Neural progenitor cell (in vitro differentiated cells): ENCODE data around the gene CRACR2B. TPM values are rescaled to one million over a fixed set of nuclear protein-coding genes. Genes with fewer than 3 reads are reported as not detected.

Experiments used
- DNase-seq: peaks from one replicate; pipeline ENCODE4 v3.0.0-alpha.2; 2016; ENCODE audit warnings: low spot score
- H2AFZ ChIP-seq: fragments of 200-600 bp; sonication (generic); replicated peaks from 2 replicates; pipeline ENCODE4 v1.6.1; 2016; ENCODE audit warnings: antibody characterized with exemption
- H3F3A ChIP-seq: fragments of 200-600 bp; sonication (generic); 2 replicates; pipeline ENCODE4 v1.6.1; 2016; ENCODE audit warnings: antibody characterized with exemption, low read depth
- H3K27ac ChIP-seq: fragments of 200-600 bp; sonication (generic); 2 replicates; pipeline ENCODE4 v1.5.1; 2016; ENCODE audit warnings: mild to moderate bottlenecking
- H3K27me3 ChIP-seq: fragments of 200-600 bp; sonication (generic); 2 replicates; pipeline ENCODE4 v1.6.1; 2016; ENCODE audit warnings: mild to moderate bottlenecking, moderate library complexity
- H3K36me3 ChIP-seq: fragments of 200-600 bp; sonication (generic); 2 replicates; pipeline ENCODE4 v1.5.1; 2016
- H3K4me1 ChIP-seq: fragments of 200-600 bp; sonication (generic); 2 replicates; pipeline ENCODE4 v1.6.1; 2016; ENCODE audit warnings: mixed run types
- H3K4me2 ChIP-seq: fragments of 200-600 bp; sonication (generic); 2 replicates; pipeline ENCODE4 v1.6.1; 2016
- H3K4me3 ChIP-seq: fragments of 200-600 bp; sonication (generic); 2 replicates; pipeline ENCODE4 v1.5.1; 2016
- H3K79me2 ChIP-seq: fragments of 200-600 bp; sonication (generic); 2 replicates; pipeline ENCODE4 v1.6.1; 2016; ENCODE audit warnings: low read depth
- H3K9ac ChIP-seq: fragments of 200-600 bp; sonication (generic); 2 replicates; pipeline ENCODE4 v1.6.1; 2016
- H3K9me3 ChIP-seq: fragments of 200-600 bp; sonication (generic); 2 replicates; pipeline ENCODE4 v1.5.1; 2016; ENCODE audit warnings: low read depth
- H4K20me1 ChIP-seq: fragments of 200-600 bp; sonication (generic); 2 replicates; pipeline ENCODE4 v1.6.1; 2016; ENCODE audit warnings: low read depth
- H3K27ac Mint-ChIP-seq: 3 replicates; pipeline ENCODE4 v1.8.0; 2021; ENCODE audit warnings: mixed read lengths
- H3K27me3 Mint-ChIP-seq: 2 replicates; pipeline ENCODE4 v1.8.0; 2022; ENCODE audit warnings: low read depth, mild to moderate bottlenecking, inconsistent platforms, moderate library complexity, mixed read lengths; ENCODE audit not compliant: insufficient read depth
- H3K36me3 Mint-ChIP-seq: 3 replicates; pipeline ENCODE4 v1.8.0; 2021; ENCODE audit warnings: mixed read lengths
- H3K4me1 Mint-ChIP-seq: 3 replicates; pipeline ENCODE4 v1.8.0; 2021; ENCODE audit warnings: mixed read lengths
- H3K4me3 Mint-ChIP-seq: 3 replicates; pipeline ENCODE4 v1.8.0; 2021; ENCODE audit warnings: mild to moderate bottlenecking, moderate library complexity, mixed read lengths
- H3K9me3 Mint-ChIP-seq: 3 replicates; pipeline ENCODE4 v1.8.0; 2020; ENCODE audit warnings: mixed read lengths
- CTCF ChIP-seq: fragments of 200-600 bp; sonication (generic); IDR thresholded peaks from 2 replicates; pipeline ENCODE4 v1.5.1; 2017; ENCODE audit warnings: antibody characterized with exemption, mild to moderate bottlenecking
- EZH2 ChIP-seq: fragments of 200-600 bp; sonication (generic); IDR thresholded peaks from 2 replicates; pipeline ENCODE4 v1.6.1; 2017; ENCODE audit warnings: antibody characterized with exemption, mild to moderate bottlenecking, moderate library complexity
- EZH2phosphoT487 ChIP-seq: fragments of 200-600 bp; sonication (generic); IDR thresholded peaks from 2 replicates; pipeline ENCODE4 v1.6.1; 2017; ENCODE audit warnings: antibody characterized with exemption
- total RNA-seq: library from RNA; depleted of rRNA; stranded (reverse); fragments of >200 nt; gene quantifications from 2 replicates; pipeline ENCODE4 v1.2.3, GENCODE V29; 2015; ENCODE audit warnings: low replicate concordance

Gene CRACR2B
- total RNA-seq, 1 donor from 2014 or later = 3.9 TPM

GRCh38 chr11:836274-836673, 8.6 kb downstream of the CRACR2B start:
- Mint-ChIP-seq H3K27me3 (peaks cover 15% of the 10 kb centered on the region), H3K4me3 (no peak overlapping the region), H3K27ac (no peak overlapping the region), H3K36me3 (peaks cover 3% of the 10 kb centered on the region), H3K9me3 (no peaks in the 10 kb centered on the region), H3K4me1 (peaks cover 26% of the 10 kb centered on the region)
- H3K4me1 ChIP-seq = peaks cover 14% of the 10 kb centered on the region
- H3K79me2 ChIP-seq = peaks cover 13% of the 10 kb centered on the region
- no peak for DNase-seq
- no peak overlapping the region for H3K27ac ChIP-seq
- no peak overlapping the region for H3K4me2 ChIP-seq
- H2AFZ ChIP-seq = no peak overlapping the region
- H3K9me3 ChIP-seq = no peaks in the 10 kb centered on the region
- no peak overlapping the region for H3K9ac ChIP-seq
- peaks cover 31% of the 10 kb centered on the region for H3F3A ChIP-seq
- no peaks in the 10 kb centered on the region for H3K36me3 ChIP-seq
- H3K27me3 ChIP-seq = peaks cover 12% of the 10 kb centered on the region
- no peak overlapping the region for H3K4me3 ChIP-seq
- peaks cover 68% of the 10 kb centered on the region for H4K20me1 ChIP-seq
- TF ChIP-seq EZH2phosphoT487 (no peak), EZH2 (no peak), CTCF (no peak)

DNA sequence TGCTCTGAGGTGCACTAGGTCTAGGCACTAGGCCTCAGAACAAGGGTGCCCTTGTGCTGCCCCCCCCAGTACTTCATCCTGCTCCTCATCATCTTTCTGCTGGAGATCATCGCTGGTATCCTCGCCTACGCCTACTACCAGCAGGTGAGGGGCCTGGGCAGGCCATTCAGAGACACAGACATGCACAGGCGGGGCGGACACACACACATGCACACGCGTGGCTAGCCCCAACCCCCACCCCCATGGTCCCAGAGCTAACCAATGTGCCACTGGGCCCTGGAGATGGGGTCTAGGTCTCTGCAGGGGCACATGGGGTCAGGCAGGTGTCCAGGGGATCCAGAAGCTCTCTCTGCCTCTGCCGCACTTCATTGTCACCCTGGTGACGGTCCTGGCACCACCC, 9.0 kb downstream of the CRACR2B start:
- Histone ChIP-seq H3K36me3 (no peaks in the 10 kb centered on the region), H3K9me3 (no peaks in the 10 kb centered on the region), H3K4me1 (peaks cover 14% of the 10 kb centered on the region), H3K79me2 (peaks cover 17% of the 10 kb centered on the region), H4K20me1 (peaks cover 68% of the 10 kb centered on the region), H3K4me2 (no peak overlapping the region), H2AFZ (no peak overlapping the region), H3K27me3 (peaks cover 8% of the 10 kb centered on the region), H3K27ac (no peak overlapping the region), H3F3A (peaks cover 29% of the 10 kb centered on the region), H3K9ac (no peak overlapping the region), H3K4me3 (no peak overlapping the region)
- DNase-seq = no peak
- Mint-ChIP-seq H3K36me3 (peaks cover 3% of the 10 kb centered on the region), H3K27me3 (peaks cover 11% of the 10 kb centered on the region), H3K27ac (no peak overlapping the region), H3K9me3 (no peaks in the 10 kb centered on the region), H3K4me3 (no peak overlapping the region), H3K4me1 (peaks cover 26% of the 10 kb centered on the region)
- TF ChIP-seq EZH2phosphoT487 = no peak
- no peak for TF ChIP-seq CTCF
- no peak for TF ChIP-seq EZH2

DNA sequence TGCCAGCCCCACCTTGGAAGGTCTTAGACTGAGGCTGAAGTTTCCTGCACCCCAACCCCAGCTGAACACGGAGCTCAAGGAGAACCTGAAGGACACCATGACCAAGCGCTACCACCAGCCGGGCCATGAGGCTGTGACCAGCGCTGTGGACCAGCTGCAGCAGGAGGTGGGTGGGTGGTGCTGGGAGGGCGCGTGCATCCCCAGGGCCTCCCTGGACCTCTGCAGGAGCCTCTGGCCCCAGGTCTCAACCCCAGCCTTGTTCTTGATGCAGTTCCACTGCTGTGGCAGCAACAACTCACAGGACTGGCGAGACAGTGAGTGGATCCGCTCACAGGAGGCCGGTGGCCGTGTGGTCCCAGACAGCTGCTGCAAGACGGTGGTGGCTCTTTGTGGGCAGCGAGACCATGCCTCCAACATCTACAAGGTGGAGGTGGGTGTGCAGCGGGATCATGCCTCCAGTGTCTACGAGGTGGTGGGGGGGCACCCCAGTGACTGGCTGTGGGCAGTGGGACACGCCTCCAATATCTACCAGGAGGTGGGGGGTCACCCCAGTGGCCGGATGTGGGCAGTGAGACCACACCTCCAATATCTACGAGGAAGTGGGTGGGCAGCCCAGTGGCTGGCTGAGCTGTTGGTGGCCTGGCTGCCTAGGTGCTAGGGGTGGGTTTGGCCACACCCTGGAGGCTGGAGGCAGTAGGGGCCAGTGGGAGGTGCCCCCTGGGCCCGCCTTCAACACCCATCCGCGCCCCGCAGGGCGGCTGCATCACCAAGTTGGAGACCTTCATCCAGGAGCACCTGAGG, 9.7 kb downstream of the CRACR2B start:
- Histone ChIP-seq H3K4me3 (no peak overlapping the region), H3K36me3 (no peaks in the 10 kb centered on the region), H2AFZ (no peak overlapping the region), H3K4me1 (peaks cover 9% of the 10 kb centered on the region), H3K27me3 (peaks cover 1% of the 10 kb centered on the region), H3K9ac (no peak overlapping the region), H4K20me1 (peaks cover 69% of the 10 kb centered on the region), H3K27ac (no peak overlapping the region), H3K79me2 (peaks cover 23% of the 10 kb centered on the region), H3F3A (peaks cover 22% of the 10 kb centered on the region), H3K9me3 (no peaks in the 10 kb centered on the region), H3K4me2 (no peak overlapping the region)
- Mint-ChIP-seq H3K36me3 (peaks cover 3% of the 10 kb centered on the region), H3K4me3 (no peak overlapping the region), H3K9me3 (no peaks in the 10 kb centered on the region), H3K27ac (no peak overlapping the region), H3K4me1 (peaks cover 21% of the 10 kb centered on the region), H3K27me3 (peaks cover 7% of the 10 kb centered on the region)
- DNase-seq = no peak
- TF ChIP-seq CTCF (no peak), EZH2 (no peak)
